ENCODE measurements around the gene ZBTB39.
"Not testable (repeated sequence)": the region's sequence is repeated elsewhere in the genome, so short reads cannot be mapped to it uniquely, and the experiment has no call there.

The ZBTB39 gene

DNA sequence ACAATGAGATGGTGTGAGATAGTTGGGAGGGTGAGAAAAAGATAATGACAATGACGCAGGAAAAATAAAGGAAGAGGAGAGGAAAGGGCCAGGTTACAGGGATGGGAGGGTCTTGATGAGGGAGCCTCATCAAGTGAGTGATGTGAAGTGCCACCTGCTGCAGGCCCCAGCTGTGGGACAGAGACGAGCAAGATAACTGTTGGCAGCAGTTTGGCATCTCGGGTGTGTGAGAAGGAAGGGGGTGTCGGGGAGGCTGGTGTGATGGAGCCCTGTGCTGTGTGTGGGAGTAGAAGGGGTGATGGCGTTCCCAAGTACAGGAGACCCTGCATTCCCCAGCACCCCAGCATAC lies 21.4 kb upstream of the ZBTB39 start:
- Histone ChIP-seq H3K27me3 (ENCODE audit: insufficient read depth, low read length) (peaks cover 15% of the 10 kb centered on the region; the same call in 1 of the 2 replicates), H3K36me3 (ENCODE audit: insufficient read depth, low read length) (no peaks in the 10 kb centered on the region), H3K9me3 (ENCODE audit: low read length) (no peaks in the 10 kb centered on the region), H3K9me2 (ENCODE audit: low read depth, low read length) (no peaks in the 10 kb centered on the region), H3F3A (ENCODE audit: insufficient read depth, low read length) (no peaks in the 10 kb centered on the region), H3K4me3 (ENCODE audit: low read depth, low read length, poor library complexity, severe bottlenecking) (no peak overlapping the region), H3K27ac (ENCODE audit: low read depth, low read length, poor library complexity, severe bottlenecking) (no peak overlapping the region), H3K79me2 (ENCODE audit: insufficient read depth, low read length) (no peaks in the 10 kb centered on the region), H3K4me1 (ENCODE audit: insufficient read depth, low read length, severe bottlenecking) (peaks cover 22% of the 10 kb centered on the region), H3K9ac (ENCODE audit: low read length) (no peak overlapping the region; the same call in 1 of the 2 replicates), H4K20me1 (ENCODE audit: insufficient read depth, low read length) (no peaks in the 10 kb centered on the region), H2AFZ (ENCODE audit: low read length) (no peak overlapping the region), H3K4me2 (ENCODE audit: low read length) (no peak overlapping the region)
- no peak for TF ChIP-seq EZH2 (IDR thresholded peaks at IDR 0.05; ENCODE audit: borderline replicate concordance, low read length)
- TF ChIP-seq, protein P1, sequence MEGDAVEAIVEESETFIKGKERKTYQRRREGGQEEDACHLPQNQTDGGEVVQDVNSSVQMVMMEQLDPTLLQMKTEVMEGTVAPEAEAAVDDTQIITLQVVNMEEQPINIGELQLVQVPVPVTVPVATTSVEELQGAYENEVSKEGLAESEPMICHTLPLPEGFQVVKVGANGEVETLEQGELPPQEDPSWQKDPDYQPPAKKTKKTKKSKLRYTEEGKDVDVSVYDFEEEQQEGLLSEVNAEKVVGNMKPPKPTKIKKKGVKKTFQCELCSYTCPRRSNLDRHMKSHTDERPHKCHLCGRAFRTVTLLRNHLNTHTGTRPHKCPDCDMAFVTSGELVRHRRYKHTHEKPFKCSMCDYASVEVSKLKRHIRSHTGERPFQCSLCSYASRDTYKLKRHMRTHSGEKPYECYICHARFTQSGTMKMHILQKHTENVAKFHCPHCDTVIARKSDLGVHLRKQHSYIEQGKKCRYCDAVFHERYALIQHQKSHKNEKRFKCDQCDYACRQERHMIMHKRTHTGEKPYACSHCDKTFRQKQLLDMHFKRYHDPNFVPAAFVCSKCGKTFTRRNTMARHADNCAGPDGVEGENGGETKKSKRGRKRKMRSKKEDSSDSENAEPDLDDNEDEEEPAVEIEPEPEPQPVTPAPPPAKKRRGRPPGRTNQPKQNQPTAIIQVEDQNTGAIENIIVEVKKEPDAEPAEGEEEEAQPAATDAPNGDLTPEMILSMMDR (IDR thresholded peaks at IDR 0.05; ENCODE audit: low read length): no peak

DNA sequence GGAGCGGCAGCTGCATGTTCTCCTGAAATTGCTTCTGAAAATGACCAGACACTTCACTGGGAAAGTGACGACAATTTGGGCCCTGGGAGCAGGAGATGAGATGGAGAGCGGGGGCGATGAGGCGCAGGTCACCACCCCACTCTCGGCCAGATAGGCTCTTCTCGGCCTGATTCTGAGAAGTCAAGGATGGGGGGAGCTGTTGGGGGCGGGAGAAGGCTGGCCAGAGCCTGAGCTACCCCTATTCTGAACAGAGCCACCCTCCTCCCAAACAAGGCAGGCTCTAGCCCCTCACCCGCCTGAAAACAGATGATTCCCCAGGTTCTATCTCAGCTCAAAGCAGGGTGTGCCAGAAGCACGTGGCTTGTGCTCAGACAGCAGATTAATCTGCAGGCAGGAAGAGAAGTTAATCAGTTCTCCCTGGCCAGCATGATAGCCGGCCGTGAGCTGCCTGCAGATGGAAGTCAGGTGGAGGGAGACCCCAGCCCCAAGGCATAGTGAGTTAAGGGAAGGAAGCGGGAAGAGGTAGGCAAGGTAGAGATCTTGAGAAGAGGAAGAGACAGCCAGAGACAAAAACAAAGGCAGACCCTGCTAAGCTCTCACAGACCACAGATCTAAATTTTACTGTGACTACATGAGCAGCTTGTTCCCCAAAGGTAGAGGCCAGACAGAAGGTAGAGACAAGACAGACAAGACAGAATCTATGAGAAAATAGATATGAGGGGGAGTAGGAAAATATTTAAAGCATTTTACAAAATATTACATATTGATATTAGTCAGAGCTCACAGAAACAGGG lies 20.9 kb upstream of the ZBTB39 start:
- Histone ChIP-seq H3K36me3 (ENCODE audit: insufficient read depth, low read length) (no peaks in the 10 kb centered on the region), H3K27ac (ENCODE audit: low read depth, low read length, poor library complexity, severe bottlenecking) (no peak overlapping the region), H3K9ac (ENCODE audit: low read length) (no peak overlapping the region; the same call in 1 of the 2 replicates), H4K20me1 (ENCODE audit: insufficient read depth, low read length) (no peaks in the 10 kb centered on the region), H3K4me3 (ENCODE audit: low read depth, low read length, poor library complexity, severe bottlenecking) (no peak overlapping the region), H3F3A (ENCODE audit: insufficient read depth, low read length) (no peaks in the 10 kb centered on the region), H2AFZ (ENCODE audit: low read length) (no peak overlapping the region), H3K27me3 (ENCODE audit: insufficient read depth, low read length) (peaks cover 15% of the 10 kb centered on the region; the same call in 1 of the 2 replicates), H3K9me2 (ENCODE audit: low read depth, low read length) (no peaks in the 10 kb centered on the region), H3K4me1 (ENCODE audit: insufficient read depth, low read length, severe bottlenecking) (peaks cover 22% of the 10 kb centered on the region), H3K79me2 (ENCODE audit: insufficient read depth, low read length) (no peaks in the 10 kb centered on the region), H3K4me2 (ENCODE audit: low read length) (no peak overlapping the region), H3K9me3 (ENCODE audit: low read length) (no peaks in the 10 kb centered on the region)
- TF ChIP-seq, protein P1 (IDR thresholded peaks at IDR 0.05; ENCODE audit: low read length): no peak
- no peak for TF ChIP-seq EZH2 (IDR thresholded peaks at IDR 0.05; ENCODE audit: borderline replicate concordance, low read length)

DNA sequence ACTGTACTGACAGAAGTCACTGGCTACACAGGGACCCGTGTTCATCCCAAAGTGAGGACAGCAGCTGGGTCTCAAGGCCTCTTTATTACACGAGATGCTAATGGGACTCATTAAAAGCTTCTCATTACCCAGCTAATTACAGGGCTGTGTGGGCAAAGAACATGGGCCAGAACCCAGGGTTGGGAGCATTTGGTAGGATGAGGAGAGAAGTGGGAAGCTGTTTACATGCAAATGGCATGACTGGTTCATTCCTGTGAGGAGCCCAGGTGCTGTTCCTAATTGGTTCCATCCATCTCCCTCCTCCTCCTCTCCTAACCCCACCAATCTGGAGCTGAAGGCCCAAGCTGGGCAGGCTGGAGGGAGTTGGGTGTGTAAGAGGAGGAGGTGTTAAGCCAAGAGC lies 18.9 kb upstream of the ZBTB39 start:
- Histone ChIP-seq H3K4me2 (ENCODE audit: low read length) (no peak overlapping the region), H4K20me1 (ENCODE audit: insufficient read depth, low read length) (no peaks in the 10 kb centered on the region), H3F3A (ENCODE audit: insufficient read depth, low read length) (no peaks in the 10 kb centered on the region), H3K9me3 (ENCODE audit: low read length) (no peaks in the 10 kb centered on the region), H3K27me3 (ENCODE audit: insufficient read depth, low read length) (peaks cover 15% of the 10 kb centered on the region; the same call in 1 of the 2 replicates), H3K4me3 (ENCODE audit: low read depth, low read length, poor library complexity, severe bottlenecking) (no peak overlapping the region), H3K79me2 (ENCODE audit: insufficient read depth, low read length) (no peaks in the 10 kb centered on the region), H3K4me1 (ENCODE audit: insufficient read depth, low read length, severe bottlenecking) (peaks cover 9% of the 10 kb centered on the region), H3K27ac (ENCODE audit: low read depth, low read length, poor library complexity, severe bottlenecking) (no peak overlapping the region), H3K36me3 (ENCODE audit: insufficient read depth, low read length) (no peaks in the 10 kb centered on the region), H3K9me2 (ENCODE audit: low read depth, low read length) (no peaks in the 10 kb centered on the region), H2AFZ (ENCODE audit: low read length) (no peak overlapping the region), H3K9ac (ENCODE audit: low read length) (no peak overlapping the region)
- no peak for TF ChIP-seq EZH2 (IDR thresholded peaks at IDR 0.05; ENCODE audit: borderline replicate concordance, low read length)
- TF ChIP-seq, protein P1 (IDR thresholded peaks at IDR 0.05; ENCODE audit: low read length): no peak

DNA sequence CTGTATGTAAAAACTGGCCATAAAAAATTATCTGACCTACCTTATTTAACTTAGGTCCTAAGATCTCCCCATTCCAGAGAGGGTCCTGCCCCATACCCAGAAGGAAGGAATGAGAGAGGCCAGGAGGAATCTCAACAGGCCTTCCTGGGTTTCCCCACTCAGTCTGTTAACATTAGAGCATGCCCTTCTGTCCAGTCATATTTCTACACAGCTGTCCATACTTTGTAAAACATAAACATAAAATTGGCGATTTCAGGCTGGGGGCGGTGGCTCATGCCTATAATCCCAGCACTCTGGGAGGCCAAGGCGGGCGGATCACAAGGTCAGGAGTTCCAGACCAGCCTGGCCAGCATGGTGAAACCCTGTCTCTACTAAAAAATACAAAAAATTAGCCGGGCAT lies 16.0 kb upstream of the ZBTB39 start:
- not testable (repeated sequence) for H3K79me2 ChIP-seq (ENCODE audit: insufficient read depth, low read length); H3K9ac ChIP-seq (ENCODE audit: low read length); H3K4me3 ChIP-seq (ENCODE audit: low read depth, low read length, poor library complexity, severe bottlenecking); H3K9me2 ChIP-seq (ENCODE audit: low read depth, low read length); H2AFZ ChIP-seq (ENCODE audit: low read length); H4K20me1 ChIP-seq (ENCODE audit: insufficient read depth, low read length); H3K4me1 ChIP-seq (ENCODE audit: insufficient read depth, low read length, severe bottlenecking); H3K9me3 ChIP-seq (ENCODE audit: low read length); H3F3A ChIP-seq (ENCODE audit: insufficient read depth, low read length); H3K4me2 ChIP-seq (ENCODE audit: low read length); H3K27me3 ChIP-seq (ENCODE audit: insufficient read depth, low read length); H3K36me3 ChIP-seq (ENCODE audit: insufficient read depth, low read length); H3K27ac ChIP-seq (ENCODE audit: low read depth, low read length, poor library complexity, severe bottlenecking)

All from OCI-LY1 (cell line).